OCI-LY1 (cell line): ENCODE data around the gene LETMD1.
"Not testable (repeated sequence)": the region's sequence is repeated elsewhere in the genome, so short reads cannot be mapped to it uniquely, and the experiment has no call there.

Experiments
- H2AFZ ChIP-seq: fragments of 200-600 bp; sonication (generic), shearing (Covaris generic); 2 replicates; pipeline ENCODE4 v1.6.0; 2014; ENCODE audit warnings: antibody characterized with exemption, mild to moderate bottlenecking, low read length
- H3F3A ChIP-seq: fragments of 200-600 bp; sonication (generic), shearing (Covaris generic); 2 replicates; pipeline ENCODE4 v1.6.0; 2014; ENCODE audit warnings: mild to moderate bottlenecking, antibody characterized with exemption, low read length, moderate library complexity; ENCODE audit not compliant: insufficient read depth
- H3K27ac ChIP-seq: fragments of 200-600 bp; sonication (generic); 2 replicates; pipeline ENCODE4 v1.5.1; 2014; ENCODE audit warnings: low read length, mixed run types, mild to moderate bottlenecking, low read depth; ENCODE audit not compliant: poor library complexity, severe bottlenecking
- H3K27me3 ChIP-seq: fragments of 200-600 bp; sonication (generic); 2 replicates; pipeline ENCODE4 v1.6.0; 2014; ENCODE audit warnings: antibody characterized with exemption, mild to moderate bottlenecking, low read length, moderate library complexity; ENCODE audit not compliant: insufficient read depth
- H3K36me3 ChIP-seq: fragments of 200-600 bp; sonication (generic); 2 replicates; pipeline ENCODE4 v1.6.1; 2014; ENCODE audit warnings: mild to moderate bottlenecking, antibody characterized with exemption, low read length, moderate library complexity, mixed read lengths; ENCODE audit not compliant: insufficient read depth
- H3K4me1 ChIP-seq: fragments of 200-600 bp; sonication (generic); 2 replicates; pipeline ENCODE4 v1.5.1; 2014; ENCODE audit warnings: mild to moderate bottlenecking, low read length, moderate library complexity; ENCODE audit not compliant: insufficient read depth, severe bottlenecking
- H3K4me2 ChIP-seq: fragments of 200-600 bp; sonication (generic), shearing (Covaris generic); 2 replicates; pipeline ENCODE4 v1.6.1; 2014; ENCODE audit warnings: low read length
- H3K4me3 ChIP-seq: fragments of 200-600 bp; sonication (generic); 2 replicates; pipeline ENCODE4 v1.5.1; 2014; ENCODE audit warnings: low read length, low read depth, mild to moderate bottlenecking, mixed read lengths; ENCODE audit not compliant: poor library complexity, severe bottlenecking
- H3K79me2 ChIP-seq: fragments of 200-600 bp; shearing (Covaris generic); 2 replicates; pipeline ENCODE4 v1.6.1; 2016; ENCODE audit warnings: mixed run types, low read length, mixed read lengths; ENCODE audit not compliant: insufficient read depth
- H3K9ac ChIP-seq: fragments of 200-600 bp; sonication (generic), shearing (Covaris generic); 2 replicates; pipeline ENCODE4 v1.6.1; 2014; ENCODE audit warnings: mild to moderate bottlenecking, low read length, mixed read lengths
- H3K9me2 ChIP-seq: fragments of 200-600 bp; sonication (generic), shearing (Covaris generic); 2 replicates; pipeline ENCODE4 v1.6.1; 2014; ENCODE audit warnings: low read depth, mild to moderate bottlenecking, low read length, mixed read lengths
- H3K9me3 ChIP-seq: fragments of 200-600 bp; shearing (Covaris generic); 2 replicates; pipeline ENCODE4 v1.6.1; 2014; ENCODE audit warnings: low read length, mixed read lengths
- H4K20me1 ChIP-seq: fragments of 200-600 bp; sonication (generic), shearing (Covaris generic); 2 replicates; pipeline ENCODE4 v1.6.0; 2016; ENCODE audit warnings: mild to moderate bottlenecking, low read length; ENCODE audit not compliant: insufficient read depth
- CTCF ChIP-seq: fragments of 200-600 bp; sonication (generic), shearing (Covaris generic); IDR thresholded peaks from 2 replicates; pipeline ENCODE4 v1.5.1; 2017; ENCODE audit warnings: mild to moderate bottlenecking, antibody characterized with exemption, low read length, moderate library complexity, mixed read lengths
- EZH2 ChIP-seq: fragments of 200-600 bp; sonication (generic), shearing (Covaris generic); IDR thresholded peaks from 2 replicates; pipeline ENCODE4 v1.8.0; 2017; ENCODE audit warnings: borderline replicate concordance, mixed run types, mild to moderate bottlenecking, antibody characterized with exemption, low read length, moderate library complexity, mixed read lengths

The LETMD1 gene

DNA sequence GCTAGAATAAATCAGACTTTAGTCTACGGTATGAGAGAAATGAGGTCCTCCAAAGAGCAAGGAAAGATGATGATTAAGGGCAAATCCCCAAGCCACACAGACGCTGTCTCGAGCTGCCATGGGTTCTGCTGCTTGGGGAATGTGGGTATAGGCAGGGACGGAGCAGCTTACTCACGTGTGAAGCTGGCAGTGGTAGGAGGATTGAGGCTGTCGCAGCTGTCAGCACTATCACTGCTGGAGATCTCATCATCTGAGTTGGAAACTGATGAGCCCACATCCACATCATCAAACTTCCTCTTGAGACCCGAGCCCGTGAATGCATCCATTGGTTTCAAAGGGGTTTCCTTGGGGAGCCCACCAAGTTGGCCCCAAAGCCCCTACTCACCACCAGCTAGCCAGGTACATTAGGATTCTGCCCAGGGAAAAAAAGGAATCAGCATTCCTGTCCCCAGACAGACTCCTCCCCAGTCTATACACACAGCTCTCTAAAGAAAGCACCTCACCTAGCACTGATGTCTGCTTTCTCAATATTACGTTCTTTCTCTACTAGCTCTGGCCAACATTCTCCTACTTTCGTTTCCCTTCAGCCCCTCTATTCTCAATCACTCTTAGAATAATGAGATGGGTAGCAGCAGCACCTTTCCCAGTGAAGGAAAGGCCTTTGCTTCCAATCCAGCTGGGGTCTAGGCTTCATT lies 28.3 kb downstream of the LETMD1 start:
- Histone ChIP-seq H3K4me1 (no peaks in the 10 kb centered on the region), H3K27ac (no peak overlapping the region), H3K36me3 (no peaks in the 10 kb centered on the region), H3K79me2 (no peaks in the 10 kb centered on the region), H4K20me1 (no peaks in the 10 kb centered on the region), H2AFZ (no peak overlapping the region), H3K4me3 (no peak overlapping the region), H3K9me2 (no peaks in the 10 kb centered on the region), H3K9me3 (no peaks in the 10 kb centered on the region), H3K27me3 (no peaks in the 10 kb centered on the region), H3K4me2 (no peak overlapping the region), H3F3A (no peaks in the 10 kb centered on the region), H3K9ac (no peak overlapping the region)
- TF ChIP-seq CTCF (no peak), EZH2 (no peak)

GRCh38 chr12:51077930-51078329 lies 29.8 kb downstream of the LETMD1 start:
- Histone ChIP-seq H3K4me1 (peaks cover 13% of the 10 kb centered on the region), H3K4me3 (no peak overlapping the region), H3K27ac (no peak overlapping the region), H2AFZ (no peak overlapping the region), H3K9me3 (no peaks in the 10 kb centered on the region), H3K9ac (no peak overlapping the region), H3K27me3 (no peaks in the 10 kb centered on the region), H3K36me3 (no peaks in the 10 kb centered on the region), H3K9me2 (no peaks in the 10 kb centered on the region), H3K79me2 (no peaks in the 10 kb centered on the region), H3F3A (no peaks in the 10 kb centered on the region), H3K4me2 (no peak overlapping the region), H4K20me1 (no peaks in the 10 kb centered on the region)
- TF ChIP-seq EZH2 (no peak), CTCF (no peak)

- H3K9me3 ChIP-seq, H2AFZ ChIP-seq, H3K79me2 ChIP-seq, H3K4me3 ChIP-seq, H4K20me1 ChIP-seq, H3K27ac ChIP-seq, H3F3A ChIP-seq, H3K9me2 ChIP-seq, H3K36me3 ChIP-seq, H3K27me3 ChIP-seq, H3K9ac ChIP-seq, H3K4me2 ChIP-seq: not testable (repeated sequence)
- peaks cover 14% of the 10 kb centered on the region for H3K4me1 ChIP-seq
These were observed 30.2 kb downstream of the LETMD1 start for GRCh38 chr12:51078346-51078745.

DNA sequence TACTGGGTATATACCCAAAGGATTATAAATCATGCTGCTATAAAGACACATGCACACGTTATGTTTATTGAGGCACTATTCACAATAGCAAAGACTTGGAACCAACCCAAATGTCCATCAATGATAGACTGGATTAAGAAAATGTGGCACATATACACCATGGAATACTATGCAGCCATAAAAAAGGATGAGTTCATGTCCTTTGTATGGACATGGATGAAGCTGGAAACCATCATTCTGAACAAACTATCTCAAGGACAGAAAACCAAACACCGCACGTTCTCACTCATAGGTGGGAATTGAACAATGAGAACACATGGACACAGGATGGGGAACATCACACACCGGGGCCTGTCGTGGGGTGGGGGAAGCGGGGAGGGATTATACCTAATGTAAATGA lies 30.7 kb downstream of the LETMD1 start:
- not testable (repeated sequence) for H2AFZ ChIP-seq, H3K36me3 ChIP-seq, H3K79me2 ChIP-seq

More for the DNA sequence above, 30.7 kb downstream of the LETMD1 start:
- H3K4me1 ChIP-seq, result peaks cover 14% of the 10 kb centered on the region
- H3K27me3 ChIP-seq, H4K20me1 ChIP-seq, H3K9me2 ChIP-seq, H3K9ac ChIP-seq, H3K9me3 ChIP-seq, H3F3A ChIP-seq, H3K4me2 ChIP-seq, H3K4me3 ChIP-seq, H3K27ac ChIP-seq: not testable (repeated sequence)
